OCI-LY1 (cell line): ENCODE measurements around the gene GPR135.

Source experiments
- EZH2 ChIP-seq: fragments of 200-600 bp; sonication (generic), shearing (Covaris generic); IDR thresholded peaks from 2 replicates; pipeline ENCODE4 v1.8.0; 2017; ENCODE audit warnings: borderline replicate concordance, mixed run types, mild to moderate bottlenecking, antibody characterized with exemption, low read length, moderate library complexity, mixed read lengths
- TF ChIP-seq, protein P1 (sequence below): fragments of 200-600 bp; sonication (generic), shearing (Covaris generic); IDR thresholded peaks from 2 replicates; pipeline ENCODE4 v1.5.1; 2017; ENCODE audit warnings: mild to moderate bottlenecking, antibody characterized with exemption, low read length, moderate library complexity, mixed read lengths

DNA sequence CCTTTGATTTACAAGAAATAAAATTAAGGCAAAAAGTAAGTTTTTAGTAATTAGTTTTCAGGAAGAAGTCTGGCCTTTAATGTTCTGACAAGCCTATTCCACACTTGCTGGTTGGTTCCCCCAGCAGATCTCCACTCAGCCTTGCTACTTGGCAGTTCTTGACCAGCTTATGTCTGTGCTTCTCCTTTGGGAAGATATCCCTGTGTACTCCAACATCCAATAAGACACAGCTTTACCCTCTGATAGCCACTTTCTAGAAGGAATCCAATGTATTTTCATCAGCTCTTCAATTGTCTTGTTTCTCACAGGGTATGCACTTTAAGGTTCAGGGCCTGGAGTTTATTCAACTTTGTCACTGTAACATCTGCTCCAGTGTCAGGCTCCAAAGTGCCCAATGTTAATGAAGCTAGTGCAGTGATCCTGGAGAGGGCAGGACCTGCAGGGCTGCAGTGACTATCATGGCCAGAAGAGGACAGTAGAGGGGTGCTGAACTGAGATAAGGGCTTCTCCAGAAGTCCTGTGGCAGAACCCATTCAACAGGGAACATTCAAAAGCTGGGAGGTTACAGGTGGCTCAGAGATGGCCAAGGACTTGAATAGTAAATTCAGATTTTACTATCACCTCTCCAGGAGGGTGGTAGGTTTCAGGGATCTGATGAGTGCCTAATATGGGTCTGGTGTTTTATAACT, 42.0 kb upstream of the GPR135 start:
- TF ChIP-seq, protein P1, sequence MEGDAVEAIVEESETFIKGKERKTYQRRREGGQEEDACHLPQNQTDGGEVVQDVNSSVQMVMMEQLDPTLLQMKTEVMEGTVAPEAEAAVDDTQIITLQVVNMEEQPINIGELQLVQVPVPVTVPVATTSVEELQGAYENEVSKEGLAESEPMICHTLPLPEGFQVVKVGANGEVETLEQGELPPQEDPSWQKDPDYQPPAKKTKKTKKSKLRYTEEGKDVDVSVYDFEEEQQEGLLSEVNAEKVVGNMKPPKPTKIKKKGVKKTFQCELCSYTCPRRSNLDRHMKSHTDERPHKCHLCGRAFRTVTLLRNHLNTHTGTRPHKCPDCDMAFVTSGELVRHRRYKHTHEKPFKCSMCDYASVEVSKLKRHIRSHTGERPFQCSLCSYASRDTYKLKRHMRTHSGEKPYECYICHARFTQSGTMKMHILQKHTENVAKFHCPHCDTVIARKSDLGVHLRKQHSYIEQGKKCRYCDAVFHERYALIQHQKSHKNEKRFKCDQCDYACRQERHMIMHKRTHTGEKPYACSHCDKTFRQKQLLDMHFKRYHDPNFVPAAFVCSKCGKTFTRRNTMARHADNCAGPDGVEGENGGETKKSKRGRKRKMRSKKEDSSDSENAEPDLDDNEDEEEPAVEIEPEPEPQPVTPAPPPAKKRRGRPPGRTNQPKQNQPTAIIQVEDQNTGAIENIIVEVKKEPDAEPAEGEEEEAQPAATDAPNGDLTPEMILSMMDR, result peak; percentile 88
- TF ChIP-seq EZH2, result no peak
